C4-2B (cell line): ENCODE results near the gene SLC22A13.

ENCODE experiments used
- CTCF ChIP-seq: fragments of 450-650 bp; conservative IDR thresholded peaks from 2 replicates; pipeline ENCODE4 v1.5.1; 2017; ENCODE audit warnings: mild to moderate bottlenecking
- ZFX ChIP-seq: fragments of 450-650 bp; IDR thresholded peaks from 2 replicates; pipeline ENCODE4 v1.6.1; 2017

GRCh38 chr3:38251197-38251596 lies 14.4 kb upstream of the SLC22A13 start:
- TF ChIP-seq CTCF = 0 out of 2 replicates have a peak, but pooled peaks have one; percentile 1
- TF ChIP-seq ZFX = no peak
